Measurements from ENCODE around the gene KAZN.
"Not testable (repeated sequence)": the region's sequence is repeated elsewhere in the genome, so short reads cannot be mapped to it uniquely, and the experiment has no call there.

The KAZN gene

DNA sequence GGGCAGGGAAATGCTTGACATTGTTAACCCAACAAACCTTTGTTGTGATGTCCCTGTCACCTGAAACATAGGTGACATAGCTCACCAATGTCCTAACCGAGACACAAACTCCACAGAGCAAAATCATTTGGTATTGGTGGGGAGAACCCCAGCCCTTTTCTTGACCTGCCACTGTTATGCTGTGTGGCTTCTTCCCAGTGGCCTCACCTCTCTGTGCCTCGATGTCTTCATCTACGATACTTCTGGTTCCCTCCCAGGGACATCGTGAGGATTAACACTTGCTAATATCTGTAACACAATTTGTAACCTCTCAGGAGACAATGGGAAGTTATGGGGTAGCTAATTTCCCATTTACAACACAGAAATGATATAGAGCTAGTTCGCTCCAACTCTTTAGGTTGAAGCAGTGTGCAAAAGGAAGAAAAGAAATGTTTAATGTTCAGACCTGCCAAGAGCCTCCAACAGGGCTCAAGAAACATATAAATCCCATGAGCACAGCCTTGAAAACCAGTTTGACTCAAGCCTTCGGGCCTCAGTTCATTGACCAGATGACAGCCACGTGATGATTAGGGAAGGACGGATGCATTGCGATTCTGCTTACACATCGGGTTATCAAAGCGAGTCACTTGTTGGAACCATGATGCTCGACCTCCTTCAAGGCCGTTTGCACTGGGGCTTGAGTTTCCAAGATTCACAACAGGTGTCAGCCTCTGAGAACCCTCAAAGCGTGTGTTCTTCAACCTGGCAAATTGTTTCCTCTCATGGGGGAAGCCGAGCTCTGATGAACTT, 517.3 kb downstream of the KAZN start:
- H3K4me3 ChIP-seq (ENCODE audit: low read depth, low read length) = no peak overlapping the region

DNA sequence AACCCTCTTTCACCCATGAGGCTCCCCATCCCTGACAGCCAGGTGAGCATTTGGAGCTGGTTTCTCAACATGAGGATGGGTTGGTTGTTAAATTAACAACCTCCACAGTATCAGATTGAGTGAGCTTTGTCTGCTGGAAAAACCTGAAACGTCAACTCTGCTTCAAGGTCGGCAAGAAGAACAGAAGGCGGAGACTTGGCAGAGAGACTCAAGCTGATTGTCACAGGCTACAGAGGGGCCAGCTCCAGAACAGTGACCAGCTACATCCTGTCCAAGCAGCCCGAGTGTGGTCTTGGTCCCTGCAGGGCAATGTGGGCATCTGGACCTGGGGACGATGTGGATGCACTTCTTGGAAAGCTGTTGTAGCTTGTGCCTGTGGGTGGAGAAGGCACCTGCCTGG, 518.5 kb downstream of the KAZN start:
- H3K4me3 ChIP-seq (ENCODE audit: low read depth, low read length) = no peak overlapping the region

DNA sequence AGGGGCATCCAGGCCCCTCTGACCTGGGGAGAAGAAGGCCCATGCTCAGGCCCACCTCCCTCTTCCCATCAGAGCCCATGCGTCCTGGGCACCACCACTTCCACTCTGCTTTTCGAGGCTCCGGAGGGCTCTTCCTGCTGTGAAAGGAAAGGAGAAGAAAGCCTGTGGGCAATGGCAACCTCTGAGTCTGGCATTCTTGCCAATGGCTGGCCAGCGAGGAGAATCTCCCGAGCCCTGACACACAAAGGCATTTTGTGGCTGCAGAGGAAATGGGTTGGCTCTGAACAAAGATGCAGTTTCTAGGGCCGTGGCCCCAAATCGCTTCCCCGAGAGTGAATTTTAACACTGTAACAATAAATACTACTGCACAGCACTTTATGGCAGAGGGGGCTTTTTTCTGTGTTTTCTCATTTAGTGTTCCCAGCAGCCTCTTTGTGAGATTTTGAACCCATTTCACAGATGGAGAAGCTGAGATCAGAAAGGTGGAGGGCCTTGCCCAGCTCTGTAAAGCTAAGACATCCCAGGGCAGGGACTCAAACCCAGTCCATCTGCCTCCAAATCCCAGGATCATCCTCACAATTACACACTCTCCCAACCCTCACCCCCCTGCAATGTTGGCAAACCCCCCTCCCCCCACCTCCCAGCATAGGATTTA, 519.3 kb downstream of the KAZN start:
- no peak overlapping the region for H3K4me3 ChIP-seq (ENCODE audit: low read depth, low read length)

DNA sequence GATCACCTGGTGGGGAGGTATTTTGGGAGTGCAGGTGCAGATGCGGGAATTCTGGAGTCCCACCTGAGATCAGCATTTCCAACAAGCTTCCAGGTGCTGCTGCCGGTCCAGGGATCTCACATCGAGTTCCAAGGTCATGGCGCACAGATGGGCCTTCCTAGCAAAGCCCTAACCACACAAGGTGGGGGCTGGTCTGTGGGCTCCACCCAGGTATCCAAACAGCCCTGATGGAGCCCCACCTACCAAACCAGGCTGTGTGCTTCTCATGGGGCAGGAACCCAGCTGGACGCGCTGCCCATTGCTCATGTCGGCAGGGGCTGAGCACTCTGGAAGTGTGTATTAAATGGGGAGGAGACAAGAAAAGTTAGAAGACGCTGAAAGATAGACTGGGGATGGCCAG, 520.1 kb downstream of the KAZN start:
- H3K4me3 ChIP-seq (ENCODE audit: low read depth, low read length) = no peak overlapping the region

DNA sequence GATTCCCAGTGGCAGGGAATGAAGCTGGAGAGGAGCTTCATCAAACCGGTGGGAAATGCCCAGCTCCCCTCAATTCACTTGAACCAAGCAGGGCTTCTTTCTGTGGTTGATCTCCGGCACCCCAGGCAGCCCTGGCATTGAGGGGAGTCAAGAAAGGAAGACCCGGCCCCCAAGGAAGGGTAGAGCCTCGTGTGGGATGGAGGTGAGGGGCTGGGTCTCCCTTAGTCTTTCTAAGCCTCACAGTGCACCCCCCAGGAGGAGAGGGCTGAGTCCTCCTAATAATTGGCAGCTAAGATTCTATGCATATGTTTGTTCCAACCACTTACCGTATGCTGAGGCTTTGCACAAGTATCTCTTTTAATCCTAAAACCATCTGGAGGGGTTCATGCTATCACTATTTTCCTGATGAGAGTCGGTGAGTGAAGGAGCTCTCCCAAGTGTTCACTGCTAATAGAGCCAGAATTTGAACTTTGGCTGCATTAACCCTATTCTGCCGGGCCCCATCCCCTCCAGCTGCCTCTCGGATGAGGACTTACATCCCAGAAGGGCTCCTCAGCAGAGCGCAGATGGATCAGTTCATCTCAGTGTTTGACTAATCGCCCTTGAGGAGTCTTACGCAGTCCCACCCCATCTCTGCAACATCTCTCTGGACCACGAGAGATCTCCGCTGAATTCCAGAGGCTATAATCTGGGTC, 521.9 kb downstream of the KAZN start:
- H3K4me3 ChIP-seq (ENCODE audit: low read depth, low read length) = no peak overlapping the region

DNA sequence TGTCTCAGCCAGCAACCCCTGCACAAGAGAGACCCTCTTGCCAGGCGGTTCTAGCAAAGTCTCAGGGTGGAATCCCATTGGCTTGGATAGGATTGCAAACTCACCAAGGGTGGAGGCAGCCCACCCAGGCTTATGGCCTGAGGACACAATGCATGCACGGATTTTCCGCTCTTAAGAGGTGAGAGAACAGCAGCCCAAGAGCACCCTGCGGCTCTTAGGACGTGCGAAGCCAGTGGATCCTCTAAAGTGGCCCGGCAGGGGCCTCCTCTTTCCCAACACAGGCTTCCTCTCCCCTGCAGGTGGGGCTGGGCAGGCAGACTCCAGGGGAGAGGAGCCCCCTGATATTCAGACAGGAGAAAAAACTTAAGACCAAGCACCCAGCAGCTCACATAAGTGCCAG, 523.8 kb downstream of the KAZN start:
- no peak overlapping the region for H3K4me3 ChIP-seq (ENCODE audit: low read depth, low read length)

DNA sequence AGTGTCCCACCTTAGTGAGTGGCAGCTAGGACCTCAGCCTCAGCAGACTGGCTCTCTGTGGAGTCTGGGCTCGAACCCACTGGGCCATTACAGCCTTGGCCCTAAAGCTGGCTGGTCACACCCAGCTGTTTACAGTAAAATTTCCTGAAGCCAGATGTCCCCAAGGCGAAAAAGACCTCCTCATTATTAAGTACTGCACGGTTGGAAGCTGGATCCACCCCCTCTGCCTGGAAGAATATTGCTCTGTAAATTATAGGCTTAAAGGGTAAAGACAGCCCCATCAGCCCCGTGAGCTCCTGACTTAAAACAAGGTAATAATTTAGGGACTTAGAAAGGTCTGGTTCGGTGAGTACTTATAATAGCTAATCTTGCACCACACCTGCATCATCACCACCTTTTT, 524.8 kb downstream of the KAZN start:
- no peak overlapping the region for H3K4me3 ChIP-seq (ENCODE audit: low read depth, low read length)

DNA sequence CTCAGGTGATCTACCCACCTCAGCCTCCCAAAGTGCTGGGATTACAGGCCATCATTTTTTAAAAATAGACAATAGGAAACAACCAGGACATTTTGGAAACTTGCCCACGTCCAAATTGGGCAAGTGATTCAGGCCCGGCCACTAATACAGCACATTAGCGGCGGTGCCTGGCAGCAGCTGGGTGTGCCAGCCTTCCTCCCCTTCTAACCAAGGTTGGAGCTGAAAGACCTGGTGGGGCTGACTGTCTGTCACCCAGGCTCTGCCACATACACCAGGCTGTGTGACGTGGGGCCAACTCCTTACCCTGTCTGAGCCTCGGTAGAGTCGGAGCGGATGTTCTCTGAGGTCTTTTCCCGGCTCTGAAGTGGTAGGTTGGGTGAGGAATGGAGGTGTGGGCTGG, 525.4 kb downstream of the KAZN start:
- H3K4me3 ChIP-seq (ENCODE audit: low read depth, low read length) = no peak overlapping the region

DNA sequence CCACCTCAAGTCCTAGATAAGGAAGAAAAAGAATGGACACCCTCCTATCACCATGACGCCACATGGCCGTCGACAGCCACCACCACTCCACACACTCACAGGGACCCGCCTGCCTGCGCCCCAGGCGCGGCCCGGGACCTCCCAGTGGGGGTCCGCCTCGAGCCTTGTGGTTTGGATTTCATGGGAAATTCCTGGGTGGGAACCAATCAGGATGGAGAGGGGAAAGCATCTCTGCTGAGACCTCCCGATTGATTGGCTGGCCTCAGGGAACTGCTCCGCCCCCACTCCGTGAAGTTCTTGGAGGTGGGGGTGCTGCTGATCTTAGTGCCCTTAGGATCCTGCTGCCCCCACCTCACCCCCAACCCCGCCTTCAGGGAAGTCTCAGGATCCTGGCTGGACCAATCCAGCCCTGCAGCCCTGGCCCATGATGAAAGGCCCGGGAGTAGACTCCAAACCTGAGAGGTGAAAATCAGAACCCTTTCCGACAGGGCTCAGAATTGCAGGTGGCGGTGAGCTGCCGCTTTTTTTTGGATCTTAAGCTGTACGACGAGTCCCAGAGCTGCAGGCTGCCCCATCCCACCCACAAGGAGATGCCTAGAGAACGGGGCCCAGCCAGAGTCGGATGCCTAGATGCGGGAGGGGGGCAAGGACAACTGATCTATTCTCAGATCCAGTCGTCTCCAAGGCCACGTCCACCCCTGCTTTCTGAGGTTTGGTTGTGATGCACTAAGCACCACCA, 526.0 kb downstream of the KAZN start:
- no peak overlapping the region for H3K4me3 ChIP-seq (ENCODE audit: low read depth, low read length)

DNA sequence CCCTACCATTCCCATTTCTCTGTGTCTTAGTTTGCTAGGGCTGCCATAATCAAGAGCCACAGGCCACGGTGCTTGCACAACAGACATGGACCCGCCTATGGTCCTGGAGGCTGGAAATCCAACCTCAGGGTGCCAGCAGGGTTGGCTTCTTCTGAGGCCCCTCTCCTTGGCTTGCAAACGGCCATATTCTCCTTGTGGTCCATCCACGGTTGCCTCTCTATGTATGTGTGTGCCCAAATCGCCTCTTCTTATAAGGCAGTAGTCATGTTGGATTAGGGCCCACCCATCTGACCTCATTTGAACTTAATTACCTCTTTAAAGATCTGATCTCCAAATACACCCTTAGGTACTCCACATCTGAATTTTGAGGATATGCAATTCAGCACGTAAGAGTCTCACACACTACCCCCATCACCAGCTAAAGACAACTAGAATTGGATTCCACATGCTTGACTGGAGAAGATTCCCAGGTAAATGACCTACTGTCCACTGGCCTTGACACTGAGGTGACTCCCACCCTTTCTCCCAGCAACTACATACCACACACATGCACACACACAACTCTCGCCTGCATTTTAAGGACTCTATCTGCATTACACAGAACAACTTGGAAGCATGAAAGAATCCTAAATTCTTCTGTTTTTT, 526.7 kb downstream of the KAZN start:
- H3K4me3 ChIP-seq (ENCODE audit: low read depth, low read length) = no peak overlapping the region

DNA sequence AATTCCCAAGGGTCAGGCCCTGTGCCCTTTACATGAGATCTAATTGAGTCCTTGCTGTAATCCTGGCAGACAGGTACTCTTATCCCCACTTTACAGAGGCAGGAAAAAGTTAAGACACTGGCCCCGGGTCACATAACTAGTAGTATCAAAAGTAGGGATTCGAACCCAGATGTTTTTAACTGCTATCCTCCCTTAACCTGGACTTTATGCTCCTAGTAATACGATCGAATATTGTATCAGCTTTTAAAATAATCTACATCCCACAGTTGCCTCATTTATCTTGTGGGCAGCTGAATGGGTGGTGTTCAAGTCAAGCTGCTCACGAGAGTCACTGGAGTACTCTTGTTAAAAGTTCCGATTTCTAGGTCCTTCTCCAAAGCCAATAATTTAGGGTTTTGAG, 529.6 kb downstream of the KAZN start:
- H3K4me3 ChIP-seq (ENCODE audit: low read depth, low read length) = no peak overlapping the region

DNA sequence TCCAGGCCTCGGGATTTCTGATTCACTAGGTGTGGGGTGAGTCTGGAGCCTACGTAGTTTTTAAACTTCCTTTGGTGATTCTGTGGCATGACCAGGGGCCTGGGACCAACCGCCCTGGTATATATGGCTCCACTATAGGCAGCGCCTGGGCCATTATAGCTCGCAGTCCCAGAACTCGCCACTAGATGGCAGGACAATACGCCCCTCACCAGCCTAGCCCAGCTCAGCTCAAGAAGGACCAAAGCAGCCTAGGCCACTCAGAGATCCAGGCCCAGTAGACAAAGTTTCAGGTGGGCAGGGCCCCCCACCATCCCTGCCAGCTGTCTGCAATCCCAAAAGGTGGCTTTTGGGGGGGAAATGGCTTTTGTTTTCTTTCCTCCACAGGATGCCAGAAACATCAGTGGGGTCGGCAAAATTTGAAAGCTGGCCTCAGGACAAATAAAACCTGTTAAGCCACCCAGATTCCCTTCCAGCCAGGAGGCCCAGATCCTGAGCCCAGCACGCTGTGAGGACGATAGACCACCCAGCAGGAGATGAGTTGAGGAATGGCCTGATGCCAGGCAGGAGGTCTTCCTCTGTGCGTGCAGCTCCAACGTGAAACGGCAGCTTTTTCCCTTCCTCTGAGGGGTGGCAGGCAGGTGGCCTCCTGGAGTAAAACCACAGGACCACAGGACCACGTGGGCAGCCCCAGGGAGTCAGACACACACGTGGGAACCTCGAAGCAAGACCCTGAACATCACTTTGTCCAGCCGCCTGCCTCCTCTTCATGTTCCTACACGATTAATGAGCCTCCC, 530.2 kb downstream of the KAZN start:
- H3K4me3 ChIP-seq (ENCODE audit: low read depth, low read length) = no peak overlapping the region

DNA sequence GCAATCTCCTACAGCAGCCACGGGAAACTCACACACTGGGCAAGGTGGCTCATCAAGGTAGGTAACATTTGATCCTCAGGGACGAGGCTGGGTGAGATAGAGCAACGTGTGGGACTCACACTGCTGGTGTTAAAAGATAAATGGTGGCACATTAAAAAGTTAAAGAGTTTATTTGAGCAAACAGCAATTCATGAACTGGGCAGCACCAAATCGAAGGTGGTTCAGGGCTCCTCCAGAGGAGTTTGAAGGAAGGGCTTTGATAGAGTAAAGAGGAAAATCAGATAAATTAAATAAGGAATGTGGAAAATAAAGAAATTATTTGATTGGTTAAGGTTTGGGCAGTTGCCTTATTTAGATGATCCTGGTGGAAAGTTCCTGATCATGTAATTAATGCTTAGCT, 531.5 kb downstream of the KAZN start:
- H3K4me3 ChIP-seq (ENCODE audit: low read depth, low read length) = no peak overlapping the region

DNA sequence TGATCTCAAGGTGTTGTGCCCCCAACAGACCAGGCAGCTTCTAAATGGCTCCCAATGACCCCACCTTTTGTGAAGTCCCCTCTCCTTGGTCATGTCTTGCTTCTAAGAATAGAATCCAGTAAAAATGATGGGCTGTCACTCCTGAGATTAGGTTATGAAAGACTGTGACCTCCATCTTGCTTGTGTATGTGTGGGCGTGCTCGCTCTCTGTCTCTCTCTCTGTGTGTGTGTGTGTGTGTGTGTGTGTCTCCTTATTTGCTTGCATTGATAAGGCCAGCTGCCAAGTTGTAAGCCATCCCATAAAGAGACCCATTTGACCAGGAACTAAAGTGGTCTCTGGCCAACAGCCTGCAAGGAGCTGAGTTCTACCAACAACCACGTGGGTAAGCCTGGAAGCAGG, 532.1 kb downstream of the KAZN start:
- no peak overlapping the region for H3K4me3 ChIP-seq (ENCODE audit: low read depth, low read length)

DNA sequence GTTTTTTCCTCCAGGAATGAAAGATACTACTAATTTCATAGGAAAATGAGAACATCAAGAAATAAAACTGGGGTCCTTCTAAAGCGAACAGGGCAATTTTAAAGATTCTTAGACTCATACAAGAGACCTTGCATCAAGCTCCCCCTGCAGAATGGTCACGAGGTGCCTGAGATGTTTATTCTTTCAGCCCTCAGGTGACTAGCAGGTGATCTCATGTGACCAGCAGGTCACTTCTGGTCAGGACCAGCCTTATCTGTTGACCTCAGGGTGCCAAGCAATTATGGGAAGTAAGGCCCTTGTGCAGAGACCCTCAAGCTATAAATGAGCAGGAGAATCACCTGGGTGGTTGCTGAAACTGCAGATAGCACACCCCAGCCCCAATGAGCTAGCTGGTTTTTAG, 534.5 kb downstream of the KAZN start:
- H3K4me3 ChIP-seq (ENCODE audit: low read depth, low read length) = no peak overlapping the region

DNA sequence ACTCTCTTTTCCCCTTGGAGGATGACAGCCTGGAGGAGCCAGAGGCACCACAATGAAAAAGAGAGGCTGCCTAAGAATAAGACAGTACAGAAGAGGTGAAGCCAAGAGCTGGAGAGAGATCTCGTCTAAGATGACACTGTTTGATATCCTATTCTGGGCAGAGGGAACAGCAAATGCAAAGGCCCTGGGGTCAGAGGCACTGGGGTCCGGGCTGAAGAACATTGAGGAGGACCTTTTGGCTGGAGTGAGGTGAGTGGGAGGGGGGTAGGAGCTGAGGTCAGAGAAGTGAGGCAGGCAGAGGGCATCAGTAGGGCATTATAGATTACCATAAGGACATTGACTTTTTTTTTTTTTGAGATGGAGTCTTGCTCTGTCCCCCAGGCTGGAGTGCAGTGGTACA, 535.8 kb downstream of the KAZN start:
- H3K4me3 ChIP-seq (ENCODE audit: low read depth, low read length) = no peak overlapping the region

DNA sequence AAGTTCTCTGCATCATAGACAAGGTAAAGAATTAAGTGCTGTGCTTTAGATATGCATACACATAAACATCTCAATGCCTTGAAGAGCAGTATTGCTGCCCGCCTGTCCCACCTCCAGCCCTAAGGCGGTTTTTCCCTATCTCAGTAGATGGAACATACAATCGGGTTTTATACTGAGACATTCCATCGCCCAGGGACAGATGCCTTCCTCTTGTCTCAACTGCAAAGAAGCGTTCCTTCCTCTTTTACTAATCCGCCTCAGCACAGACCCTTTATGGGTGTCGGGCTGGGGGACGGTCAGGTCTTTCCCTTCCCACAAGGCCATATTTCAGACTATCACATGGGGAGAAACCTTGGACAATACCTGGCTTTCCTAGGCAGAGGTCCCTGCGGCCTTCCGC, 537.1 kb downstream of the KAZN start:
- not testable (repeated sequence) for H3K4me3 ChIP-seq (ENCODE audit: low read depth, low read length)

DNA sequence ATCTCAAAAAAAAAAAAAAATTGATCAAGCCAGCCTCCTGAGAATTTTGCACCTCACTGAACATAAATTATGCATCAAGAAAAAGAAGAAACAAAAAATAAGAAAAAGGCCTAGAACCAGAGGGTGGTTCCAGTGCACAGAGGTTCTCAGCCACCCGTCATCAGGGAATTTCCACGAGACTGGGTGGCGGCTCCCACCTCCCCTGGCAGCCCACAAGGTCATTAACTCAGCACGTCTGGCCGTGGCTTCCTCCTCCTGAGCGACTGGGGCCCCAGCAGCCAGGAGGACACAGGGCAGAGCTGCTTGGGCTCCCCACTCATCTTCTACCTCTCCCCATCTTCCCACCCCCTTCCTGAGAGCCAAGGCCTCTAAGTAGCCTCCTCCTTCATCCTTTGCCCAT, 539.3 kb downstream of the KAZN start:
- H3K4me3 ChIP-seq (ENCODE audit: low read depth, low read length) = no peak overlapping the region

DNA sequence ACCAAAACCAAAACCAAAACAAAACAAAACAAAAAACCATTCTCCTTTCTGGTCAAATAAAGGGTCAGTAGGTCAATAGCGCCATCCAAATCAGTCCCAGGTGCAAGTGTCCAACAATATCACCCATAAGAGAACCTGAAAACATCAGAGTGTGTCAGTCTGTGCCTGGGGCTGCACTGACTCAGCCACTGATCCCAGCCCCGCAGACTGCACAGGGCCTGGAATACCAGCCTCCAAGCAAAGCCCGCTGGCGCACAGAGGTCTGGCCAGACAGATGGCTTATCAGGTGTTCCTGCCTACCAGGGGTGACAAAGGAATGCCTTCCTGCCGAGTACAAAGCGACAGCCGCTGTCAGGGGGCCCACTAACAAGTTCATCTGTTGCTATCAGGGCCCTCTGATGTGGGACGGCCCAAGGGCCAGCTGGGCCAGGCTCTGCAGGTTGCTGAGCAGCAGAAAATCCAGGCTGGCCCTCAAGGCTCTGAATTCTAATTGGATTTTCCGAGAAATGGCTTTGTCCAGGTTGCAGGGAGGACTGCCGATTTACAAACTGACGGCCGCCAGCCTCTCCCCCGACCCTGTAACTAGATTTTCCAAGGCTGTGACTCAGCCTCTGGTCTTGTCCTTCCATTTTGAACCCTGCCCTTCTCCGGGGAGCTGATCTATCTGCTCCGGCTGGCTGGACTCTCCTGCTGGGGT, 541.3 kb downstream of the KAZN start:
- no peak overlapping the region for H3K4me3 ChIP-seq (ENCODE audit: low read depth, low read length)
